Type B pancreatic cell (in vitro differentiated cells): Measurements from ENCODE around the gene NDUFV1. TPM values are rescaled to one million over a fixed set of nuclear protein-coding genes. Genes with fewer than 3 reads are reported as not detected.

Experiments used
- DNase-seq: peaks from one replicate; pipeline ENCODE4 v3.0.0; 2021; ENCODE audit warnings: mixed read lengths; ENCODE audit not compliant: unreplicated experiment; ENCODE audit errors: extremely low spot score
- H3K27ac Mint-ChIP-seq: 2 replicates; pipeline ENCODE4 v1.8.0; 2021; ENCODE audit warnings: mild to moderate bottlenecking, mixed read lengths
- H3K27me3 Mint-ChIP-seq: 2 replicates; pipeline ENCODE4 v1.8.0; 2021; ENCODE audit warnings: mixed read lengths
- H3K36me3 Mint-ChIP-seq: 2 replicates; pipeline ENCODE4 v1.8.0; 2021; ENCODE audit warnings: mixed read lengths
- H3K4me1 Mint-ChIP-seq: one replicate; pipeline ENCODE4 v1.8.0; 2021; ENCODE audit warnings: mixed read lengths; ENCODE audit not compliant: unreplicated experiment
- H3K4me3 Mint-ChIP-seq: 2 replicates; pipeline ENCODE4 v1.8.0; 2021; ENCODE audit warnings: mild to moderate bottlenecking, mixed read lengths
- H3K9me3 Mint-ChIP-seq: 2 replicates; pipeline ENCODE4 v1.8.0; 2021; ENCODE audit warnings: mixed read lengths
- CTCF ChIP-seq: fragments of 200-600 bp; sonication (generic); conservative IDR thresholded peaks from 2 replicates; pipeline ENCODE4 v1.5.0; 2021; ENCODE audit warnings: antibody characterized with exemption, mild to moderate bottlenecking
- total RNA-seq: library from RNA; stranded (reverse); gene quantifications from 2 replicates; pipeline ENCODE4 v1.2.1, GENCODE V29; 2021; ENCODE audit warnings: low replicate concordance

The NDUFV1 gene
- total RNA-seq, 1 donor from 2014 or later, result 226 TPM

- no peak for TF ChIP-seq CTCF
- Mint-ChIP-seq H3K4me3 (peak overlapping the region; percentile 78), H3K4me1 (no peaks in the 10 kb centered on the region), H3K9me3 (no peaks in the 10 kb centered on the region), H3K27ac (peak overlapping the region; percentile 51), H3K27me3 (no peaks in the 10 kb centered on the region), H3K36me3 (no peaks in the 10 kb centered on the region)
- no peak for DNase-seq
These were observed 25.1 kb downstream of the NDUFV1 start for GRCh38 chr11:67631853-67632174.

DNA sequence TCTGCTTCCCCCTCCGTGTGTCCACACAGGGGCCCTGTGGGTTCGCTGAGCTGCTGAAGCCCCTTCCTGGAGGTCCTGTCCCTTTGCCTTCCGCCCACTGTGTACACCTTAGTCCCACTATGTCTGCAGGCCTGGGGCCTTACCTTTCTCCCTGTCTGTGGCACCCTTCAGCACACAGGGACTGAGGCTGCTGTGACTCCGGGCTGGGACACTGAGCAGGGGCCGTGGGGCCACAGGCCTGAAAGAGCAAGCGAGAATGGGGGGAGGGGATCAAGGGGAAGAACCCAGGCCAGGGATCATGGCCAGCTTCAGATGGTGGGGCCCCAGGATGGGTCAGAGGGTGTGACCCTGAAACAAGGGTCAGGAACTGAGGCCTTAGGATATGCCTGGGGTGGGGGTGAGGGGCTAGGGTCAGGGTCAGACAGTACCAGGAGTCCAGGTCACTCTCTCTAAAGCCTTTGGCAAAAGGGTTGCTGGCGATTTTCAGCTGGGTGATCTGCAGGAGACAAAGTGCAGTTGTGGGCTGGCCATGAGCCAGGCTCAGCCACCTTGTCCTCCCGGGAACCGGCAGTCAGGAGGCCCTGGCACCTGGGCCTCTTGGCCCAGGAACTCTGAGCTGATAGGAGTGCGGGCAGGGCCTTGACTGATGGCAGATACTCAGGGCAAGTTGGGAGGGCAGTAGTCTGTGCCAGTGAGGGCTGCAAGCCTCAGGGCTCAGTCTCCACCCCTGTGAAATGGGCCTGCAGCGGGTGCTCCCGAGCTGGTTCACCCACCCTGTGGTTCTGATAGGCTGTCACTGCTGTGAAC lies 25.6 kb downstream of the NDUFV1 start:
- Mint-ChIP-seq H3K4me3 (peak overlapping the region; percentile 78), H3K36me3 (no peaks in the 10 kb centered on the region), H3K27ac (peak overlapping the region; percentile 51)

DNA sequence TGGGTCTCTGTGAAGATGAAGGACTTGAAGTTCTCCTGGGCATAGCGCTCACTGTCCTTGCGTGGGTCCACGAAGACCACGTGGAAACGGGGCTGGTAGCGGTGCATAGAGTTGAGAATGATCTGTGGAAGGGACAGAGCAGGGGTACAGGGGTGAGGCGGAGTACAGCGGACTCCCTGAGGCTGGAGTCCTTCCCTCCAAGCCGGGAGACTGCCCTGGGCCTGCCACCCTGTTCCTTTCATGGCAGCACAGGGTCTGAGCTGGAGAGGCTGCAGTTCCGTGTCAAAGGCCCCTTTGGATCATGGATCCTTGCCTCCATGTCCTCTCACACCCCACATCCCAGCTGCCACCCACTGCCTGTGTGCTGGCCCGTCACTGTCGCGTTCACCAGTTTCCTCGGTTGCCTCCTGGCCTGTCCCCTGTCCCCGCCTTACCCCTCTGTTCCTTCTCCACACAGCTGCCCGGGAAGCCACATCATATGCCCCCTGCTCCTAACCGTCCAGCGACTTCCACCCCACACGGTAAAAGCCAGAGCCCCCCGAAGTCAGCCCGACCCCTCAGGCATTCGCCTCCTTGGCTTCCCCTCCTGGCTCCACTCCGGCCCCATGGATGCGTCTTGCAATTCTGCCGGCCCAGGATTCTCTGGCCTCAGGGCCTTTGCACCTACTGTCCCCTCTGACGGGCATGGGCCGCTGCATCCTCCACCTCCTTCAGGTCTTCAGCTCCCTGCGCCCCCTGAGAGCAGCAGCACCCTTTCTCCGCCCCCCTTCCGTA lies 26.4 kb downstream of the NDUFV1 start:
- Mint-ChIP-seq H3K36me3 (no peaks in the 10 kb centered on the region), H3K27me3 (no peaks in the 10 kb centered on the region), H3K27ac (no peak overlapping the region), H3K9me3 (no peaks in the 10 kb centered on the region), H3K4me1 (no peaks in the 10 kb centered on the region), H3K4me3 (no peak overlapping the region)
- no peak for TF ChIP-seq CTCF
- DNase-seq, result no peak

More for the DNA sequence above, 25.6 kb downstream of the NDUFV1 start:
- no peaks in the 10 kb centered on the region for H3K9me3 Mint-ChIP-seq
- no peaks in the 10 kb centered on the region for H3K27me3 Mint-ChIP-seq
- no peaks in the 10 kb centered on the region for H3K4me1 Mint-ChIP-seq
- no peak for TF ChIP-seq CTCF
- DNase-seq, result no peak

GRCh38 chr11:67633758-67634365 lies 27.1 kb downstream of the NDUFV1 start:
- Mint-ChIP-seq H3K27ac (no peak overlapping the region), H3K27me3 (no peaks in the 10 kb centered on the region), H3K4me1 (no peaks in the 10 kb centered on the region), H3K9me3 (no peaks in the 10 kb centered on the region), H3K4me3 (no peak overlapping the region), H3K36me3 (no peaks in the 10 kb centered on the region)
- TF ChIP-seq CTCF, result no peak
- no peak for DNase-seq

GRCh38 chr11:67634366-67635230 lies 27.9 kb downstream of the NDUFV1 start:
- Mint-ChIP-seq H3K36me3 (no peaks in the 10 kb centered on the region), H3K27ac (no peak overlapping the region), H3K27me3 (no peaks in the 10 kb centered on the region), H3K4me1 (no peaks in the 10 kb centered on the region), H3K4me3 (no peak overlapping the region), H3K9me3 (no peaks in the 10 kb centered on the region)
- DNase-seq, result no peak
- TF ChIP-seq CTCF, result no peak
